ENCODE data around the gene SLC25A45.
"Not testable (repeated sequence)": the region's sequence is repeated elsewhere in the genome, so short reads cannot be mapped to it uniquely, and the experiment has no call there.

The SLC25A45 gene

GRCh38 chr11:65340226-65340625, 42.2 kb downstream of the SLC25A45 start:
- peaks cover 77% of the 10 kb centered on the region for H3K36me3 ChIP-seq (ENCODE audit: low read depth)

GRCh38 chr11:65338676-65339075, 43.8 kb downstream of the SLC25A45 start:
- H3K9me3 ChIP-seq (ENCODE audit: severe bottlenecking), result no peaks in the 10 kb centered on the region
- DNase-seq (ENCODE audit: low spot score), result no peak
- H3K27me3 ChIP-seq (ENCODE audit: insufficient read depth, poor library complexity, severe bottlenecking), result no peaks in the 10 kb centered on the region
- H3K4me3 ChIP-seq (ENCODE audit: severe bottlenecking), result no peak overlapping the region
- no peak overlapping the region for H3K27ac ChIP-seq (ENCODE audit: poor library complexity, severe bottlenecking)
- H3K36me3 ChIP-seq (ENCODE audit: low read depth), result peaks cover 62% of the 10 kb centered on the region
- no peak for ATAC-seq (ENCODE audit: low read depth)
- no peaks in the 10 kb centered on the region for H3K4me1 ChIP-seq (ENCODE audit: insufficient read depth, poor library complexity, severe bottlenecking)
- TF ChIP-seq CTCF (IDR thresholded peaks at IDR 0.05; ENCODE audit: poor library complexity, severe bottlenecking), result no peak

More at GRCh38 chr11:65340226-65340625, 42.2 kb downstream of the SLC25A45 start:
- H3K4me3 ChIP-seq (ENCODE audit: severe bottlenecking), result no peak overlapping the region
- DNase-seq (ENCODE audit: low spot score), result no peak
- no peak for ATAC-seq (ENCODE audit: low read depth)
- H3K27me3 ChIP-seq (ENCODE audit: insufficient read depth, poor library complexity, severe bottlenecking), result no peaks in the 10 kb centered on the region
- H3K4me1 ChIP-seq (ENCODE audit: insufficient read depth, poor library complexity, severe bottlenecking), result no peaks in the 10 kb centered on the region
- H3K9me3 ChIP-seq (ENCODE audit: severe bottlenecking), result no peaks in the 10 kb centered on the region
- H3K27ac ChIP-seq (ENCODE audit: poor library complexity, severe bottlenecking), result no peak overlapping the region
- no peak for TF ChIP-seq CTCF (IDR thresholded peaks at IDR 0.05; ENCODE audit: poor library complexity, severe bottlenecking)

GRCh38 chr11:65334696-65335295, 47.6 kb downstream of the SLC25A45 start:
- peak overlapping the region; percentile 55 for H3K27ac ChIP-seq (ENCODE audit: poor library complexity, severe bottlenecking)
- no peak for ATAC-seq (ENCODE audit: low read depth)
- TF ChIP-seq CTCF (IDR thresholded peaks at IDR 0.05; ENCODE audit: poor library complexity, severe bottlenecking), result no peak

GRCh38 chr11:65332591-65332990, 49.9 kb downstream of the SLC25A45 start:
- not testable (repeated sequence) for H3K9me3 ChIP-seq (ENCODE audit: severe bottlenecking); H3K36me3 ChIP-seq (ENCODE audit: low read depth); DNase-seq (ENCODE audit: low spot score); H3K4me3 ChIP-seq (ENCODE audit: severe bottlenecking); H3K27me3 ChIP-seq (ENCODE audit: insufficient read depth, poor library complexity, severe bottlenecking); H3K4me1 ChIP-seq (ENCODE audit: insufficient read depth, poor library complexity, severe bottlenecking); H3K27ac ChIP-seq (ENCODE audit: poor library complexity, severe bottlenecking); ATAC-seq (ENCODE audit: low read depth)

More at GRCh38 chr11:65334696-65335295, 47.6 kb downstream of the SLC25A45 start:
- Histone ChIP-seq H3K9me3 (ENCODE audit: severe bottlenecking) (no peaks in the 10 kb centered on the region), H3K4me3 (ENCODE audit: severe bottlenecking) (peak overlapping the region; percentile 67), H3K27me3 (ENCODE audit: insufficient read depth, poor library complexity, severe bottlenecking) (no peaks in the 10 kb centered on the region), H3K36me3 (ENCODE audit: low read depth) (peaks cover 23% of the 10 kb centered on the region), H3K4me1 (ENCODE audit: insufficient read depth, poor library complexity, severe bottlenecking) (peaks cover under 1% of the 10 kb centered on the region)
- no peak for DNase-seq (ENCODE audit: low spot score)

- ATAC-seq (ENCODE audit: low read depth) (no peak), DNase-seq (ENCODE audit: low spot score) (no peak)
- Histone ChIP-seq H3K27me3 (ENCODE audit: insufficient read depth, poor library complexity, severe bottlenecking) (no peaks in the 10 kb centered on the region), H3K27ac (ENCODE audit: poor library complexity, severe bottlenecking) (no peak overlapping the region), H3K4me1 (ENCODE audit: insufficient read depth, poor library complexity, severe bottlenecking) (peaks cover 4% of the 10 kb centered on the region), H3K36me3 (ENCODE audit: low read depth) (no peaks in the 10 kb centered on the region; the same call in 1 of the 2 replicates), H3K9me3 (ENCODE audit: severe bottlenecking) (no peaks in the 10 kb centered on the region), H3K4me3 (ENCODE audit: severe bottlenecking) (no peak overlapping the region)
- no peak for TF ChIP-seq CTCF (IDR thresholded peaks at IDR 0.05; ENCODE audit: poor library complexity, severe bottlenecking)
Measured at GRCh38 chr11:65330544-65330943, 51.9 kb downstream of the SLC25A45 start.
